Neural progenitor cell (in vitro differentiated cells): ENCODE measurements around the gene DHRS12. TPM values are rescaled to one million over a fixed set of nuclear protein-coding genes. Genes with fewer than 3 reads are reported as not detected.
A peak's percentile ranks its signal among the peaks of the same experiment; 100 is the strongest.

Experiments
- DNase-seq: peaks from one replicate; pipeline ENCODE4 v3.0.0-alpha.2; 2016; ENCODE audit warnings: low spot score
- H2AFZ ChIP-seq: fragments of 200-600 bp; sonication (generic); replicated peaks from 2 replicates; pipeline ENCODE4 v1.6.1; 2016; ENCODE audit warnings: antibody characterized with exemption
- H3F3A ChIP-seq: fragments of 200-600 bp; sonication (generic); 2 replicates; pipeline ENCODE4 v1.6.1; 2016; ENCODE audit warnings: antibody characterized with exemption, low read depth
- H3K27ac ChIP-seq: fragments of 200-600 bp; sonication (generic); 2 replicates; pipeline ENCODE4 v1.5.1; 2016; ENCODE audit warnings: mild to moderate bottlenecking
- H3K27me3 ChIP-seq: fragments of 200-600 bp; sonication (generic); 2 replicates; pipeline ENCODE4 v1.6.1; 2016; ENCODE audit warnings: mild to moderate bottlenecking, moderate library complexity
- H3K36me3 ChIP-seq: fragments of 200-600 bp; sonication (generic); 2 replicates; pipeline ENCODE4 v1.5.1; 2016
- H3K4me1 ChIP-seq: fragments of 200-600 bp; sonication (generic); 2 replicates; pipeline ENCODE4 v1.6.1; 2016; ENCODE audit warnings: mixed run types
- H3K4me2 ChIP-seq: fragments of 200-600 bp; sonication (generic); 2 replicates; pipeline ENCODE4 v1.6.1; 2016
- H3K4me3 ChIP-seq: fragments of 200-600 bp; sonication (generic); 2 replicates; pipeline ENCODE4 v1.5.1; 2016
- H3K79me2 ChIP-seq: fragments of 200-600 bp; sonication (generic); 2 replicates; pipeline ENCODE4 v1.6.1; 2016; ENCODE audit warnings: low read depth
- H3K9ac ChIP-seq: fragments of 200-600 bp; sonication (generic); 2 replicates; pipeline ENCODE4 v1.6.1; 2016
- H3K9me3 ChIP-seq: fragments of 200-600 bp; sonication (generic); 2 replicates; pipeline ENCODE4 v1.5.1; 2016; ENCODE audit warnings: low read depth
- H4K20me1 ChIP-seq: fragments of 200-600 bp; sonication (generic); 2 replicates; pipeline ENCODE4 v1.6.1; 2016; ENCODE audit warnings: low read depth
- H3K27ac Mint-ChIP-seq: 3 replicates; pipeline ENCODE4 v1.8.0; 2021; ENCODE audit warnings: mixed read lengths
- H3K27me3 Mint-ChIP-seq: 2 replicates; pipeline ENCODE4 v1.8.0; 2022; ENCODE audit warnings: low read depth, mild to moderate bottlenecking, inconsistent platforms, moderate library complexity, mixed read lengths; ENCODE audit not compliant: insufficient read depth
- H3K36me3 Mint-ChIP-seq: 3 replicates; pipeline ENCODE4 v1.8.0; 2021; ENCODE audit warnings: mixed read lengths
- H3K4me1 Mint-ChIP-seq: 3 replicates; pipeline ENCODE4 v1.8.0; 2021; ENCODE audit warnings: mixed read lengths
- H3K4me3 Mint-ChIP-seq: 3 replicates; pipeline ENCODE4 v1.8.0; 2021; ENCODE audit warnings: mild to moderate bottlenecking, moderate library complexity, mixed read lengths
- H3K9me3 Mint-ChIP-seq: 3 replicates; pipeline ENCODE4 v1.8.0; 2020; ENCODE audit warnings: mixed read lengths
- CTCF ChIP-seq: fragments of 200-600 bp; sonication (generic); IDR thresholded peaks from 2 replicates; pipeline ENCODE4 v1.5.1; 2017; ENCODE audit warnings: antibody characterized with exemption, mild to moderate bottlenecking
- EZH2 ChIP-seq: fragments of 200-600 bp; sonication (generic); IDR thresholded peaks from 2 replicates; pipeline ENCODE4 v1.6.1; 2017; ENCODE audit warnings: antibody characterized with exemption, mild to moderate bottlenecking, moderate library complexity
- EZH2phosphoT487 ChIP-seq: fragments of 200-600 bp; sonication (generic); IDR thresholded peaks from 2 replicates; pipeline ENCODE4 v1.6.1; 2017; ENCODE audit warnings: antibody characterized with exemption
- total RNA-seq: library from RNA; depleted of rRNA; stranded (reverse); fragments of >200 nt; gene quantifications from 2 replicates; pipeline ENCODE4 v1.2.3, GENCODE V29; 2015; ENCODE audit warnings: low replicate concordance

DHRS12 gene
- total RNA-seq, 1 donor from 2014 or later = 5.2 TPM

- Histone ChIP-seq H3K27ac (no peak overlapping the region), H3K27me3 (no peaks in the 10 kb centered on the region), H2AFZ (no peak overlapping the region), H3K4me1 (no peaks in the 10 kb centered on the region), H3K79me2 (no peaks in the 10 kb centered on the region), H3F3A (peaks cover 7% of the 10 kb centered on the region), H3K4me3 (no peak overlapping the region), H3K9ac (no peak overlapping the region), H4K20me1 (no peaks in the 10 kb centered on the region), H3K9me3 (no peaks in the 10 kb centered on the region), H3K4me2 (no peak overlapping the region), H3K36me3 (no peaks in the 10 kb centered on the region)
- Mint-ChIP-seq H3K4me3 (no peak overlapping the region), H3K36me3 (peaks cover 26% of the 10 kb centered on the region), H3K27ac (no peak overlapping the region), H3K27me3 (peaks cover 15% of the 10 kb centered on the region), H3K4me1 (peaks cover 20% of the 10 kb centered on the region), H3K9me3 (no peaks in the 10 kb centered on the region)
- no peak for TF ChIP-seq EZH2
- TF ChIP-seq CTCF = no peak
- no peak for TF ChIP-seq EZH2phosphoT487
- DNase-seq = no peak
These were observed 38.8 kb downstream of the DHRS12 start for GRCh38 chr13:51765142-51765515.

- Histone ChIP-seq H4K20me1 (no peaks in the 10 kb centered on the region), H3F3A (peaks cover 7% of the 10 kb centered on the region), H3K9me3 (no peaks in the 10 kb centered on the region), H3K4me2 (no peak overlapping the region), H3K79me2 (no peaks in the 10 kb centered on the region), H3K27me3 (no peaks in the 10 kb centered on the region), H3K4me1 (no peaks in the 10 kb centered on the region), H2AFZ (no peak overlapping the region), H3K4me3 (no peak overlapping the region), H3K9ac (no peak overlapping the region), H3K27ac (no peak overlapping the region), H3K36me3 (no peaks in the 10 kb centered on the region)
- H3K27ac Mint-ChIP-seq = peak overlapping the region; percentile 86
- no peaks in the 10 kb centered on the region for H3K9me3 Mint-ChIP-seq
- peaks cover 20% of the 10 kb centered on the region for H3K4me1 Mint-ChIP-seq
- peaks cover 15% of the 10 kb centered on the region for H3K27me3 Mint-ChIP-seq
- H3K36me3 Mint-ChIP-seq = peaks cover 32% of the 10 kb centered on the region
- TF ChIP-seq CTCF (no peak), EZH2 (no peak), EZH2phosphoT487 (no peak)
- peak overlapping the region; percentile 2 for H3K4me3 Mint-ChIP-seq
- DNase-seq = no peak
These were observed 39.5 kb downstream of the DHRS12 start for GRCh38 chr13:51764184-51765141.

GRCh38 chr13:51763486-51763885 lies 40.5 kb downstream of the DHRS12 start:
- H3K27me3 ChIP-seq = no peaks in the 10 kb centered on the region
- peaks cover 11% of the 10 kb centered on the region for H3K27me3 Mint-ChIP-seq
- no peaks in the 10 kb centered on the region for H3K36me3 ChIP-seq
- no peak overlapping the region for H3K4me2 ChIP-seq
- no peak for DNase-seq
- no peaks in the 10 kb centered on the region for H3K9me3 ChIP-seq
- TF ChIP-seq EZH2phosphoT487 (no peak), CTCF (no peak), EZH2 (no peak)
- H3K9ac ChIP-seq = no peak overlapping the region
- H3F3A ChIP-seq = peaks cover 7% of the 10 kb centered on the region
- no peak overlapping the region for H3K27ac ChIP-seq
- no peak overlapping the region for H3K4me3 Mint-ChIP-seq
- H2AFZ ChIP-seq = no peak overlapping the region
- H3K4me3 ChIP-seq = no peak overlapping the region
- no peaks in the 10 kb centered on the region for H3K79me2 ChIP-seq
- H3K27ac Mint-ChIP-seq = no peak overlapping the region
- H3K9me3 Mint-ChIP-seq = no peaks in the 10 kb centered on the region
- H3K36me3 Mint-ChIP-seq = peaks cover 32% of the 10 kb centered on the region
- H3K4me1 ChIP-seq = no peaks in the 10 kb centered on the region
- H3K4me1 Mint-ChIP-seq = peaks cover 20% of the 10 kb centered on the region
- no peaks in the 10 kb centered on the region for H4K20me1 ChIP-seq
